T-helper 1 cell treated with Interleukin-12 subunit alpha and Interleukin-12 subunit beta and Interleukin-4 antibody, amounts not matched to agents 30 μg/mL and 1 μg/mL, for 36 hours (primary cell): Measurements from ENCODE around the gene SCARB1.

Experiments
- H3K27ac Mint-ChIP-seq: one replicate; pipeline ENCODE4 v1.8.0; 2021; ENCODE audit warnings: mild to moderate bottlenecking, mixed read lengths
- H3K27me3 Mint-ChIP-seq: one replicate; pipeline ENCODE4 v1.8.0; 2021; ENCODE audit warnings: low read depth, mixed read lengths
- H3K36me3 Mint-ChIP-seq: one replicate; pipeline ENCODE4 v1.8.0; 2021; ENCODE audit warnings: low read depth, mixed read lengths
- H3K4me1 Mint-ChIP-seq: one replicate; pipeline ENCODE4 v1.8.0; 2021; ENCODE audit warnings: low read depth, mixed read lengths
- H3K4me3 Mint-ChIP-seq: one replicate; pipeline ENCODE4 v1.8.0; 2021; ENCODE audit warnings: mild to moderate bottlenecking, moderate library complexity, mixed read lengths
- H3K9me3 Mint-ChIP-seq: one replicate; pipeline ENCODE4 v1.8.0; 2021; ENCODE audit warnings: mixed read lengths

Gene SCARB1

DNA sequence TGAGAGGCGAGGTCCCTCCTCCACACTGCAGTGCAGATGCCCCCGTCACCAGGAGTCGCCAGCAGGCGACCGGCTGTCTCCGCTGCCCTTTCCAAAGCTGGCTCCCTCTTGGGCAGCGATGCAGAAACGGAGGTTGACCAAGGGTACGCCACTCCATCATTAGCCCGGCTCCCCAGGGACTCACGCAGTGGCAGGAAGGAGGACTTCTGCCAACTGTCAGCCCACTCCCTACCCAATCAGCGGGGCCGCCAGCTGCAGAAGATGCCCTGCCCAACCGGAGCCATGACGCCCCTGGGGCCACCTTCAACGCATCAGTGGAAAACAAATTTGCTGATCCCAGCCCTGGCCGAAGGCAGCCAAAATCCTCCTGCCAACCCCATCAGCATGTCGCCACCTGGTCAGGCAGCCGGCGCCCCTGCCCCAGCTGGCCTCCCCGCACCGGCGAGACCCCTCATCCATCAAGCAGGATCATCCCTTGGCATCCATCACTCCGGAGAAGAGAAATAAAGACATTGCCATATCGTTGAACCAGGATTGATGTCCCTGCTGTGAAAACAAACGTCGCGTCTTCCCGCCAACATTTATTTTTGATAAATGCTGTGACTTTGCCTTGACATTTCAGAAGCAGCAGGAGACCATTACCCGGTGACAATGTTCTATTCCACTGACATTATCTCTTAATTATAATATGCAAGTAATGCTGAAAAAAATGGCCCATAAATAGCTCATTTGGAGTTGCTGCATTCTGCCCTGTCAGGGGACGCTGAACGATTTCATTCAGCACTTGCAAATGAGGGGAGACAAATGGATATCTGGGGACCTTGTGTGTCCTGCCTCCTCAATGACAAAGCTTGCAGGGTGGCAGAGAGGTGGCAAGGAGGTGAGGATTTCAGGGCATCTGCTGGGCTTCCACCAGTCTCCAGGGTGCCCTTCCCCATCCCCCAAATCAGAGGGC lies 105.1 kb downstream of the SCARB1 start:
- Mint-ChIP-seq H3K27me3 (peaks cover 4% of the 10 kb centered on the region), H3K9me3 (peaks cover 18% of the 10 kb centered on the region), H3K27ac (no peak overlapping the region), H3K4me1 (peaks cover 8% of the 10 kb centered on the region), H3K4me3 (no peak overlapping the region), H3K36me3 (no peaks in the 10 kb centered on the region)

DNA sequence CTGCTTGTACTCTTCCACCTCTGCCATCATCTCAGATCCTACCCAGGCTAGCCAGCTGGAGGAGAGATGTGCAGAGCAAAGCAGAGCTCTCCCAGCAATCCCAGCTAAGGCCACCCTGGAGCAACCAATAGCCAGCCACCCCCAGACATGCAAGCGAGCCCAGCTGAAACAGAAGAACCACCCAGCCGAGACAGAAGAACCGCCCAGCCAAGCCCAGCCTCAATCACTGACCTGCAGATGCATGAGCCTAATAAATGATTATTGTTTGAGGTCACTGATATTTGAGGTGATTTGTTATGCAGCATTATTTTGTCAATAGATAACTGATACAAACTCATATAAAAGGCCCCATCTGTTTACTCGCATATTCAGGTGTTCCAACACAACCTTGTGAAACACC lies 106.3 kb downstream of the SCARB1 start:
- Mint-ChIP-seq H3K27me3 (peaks cover under 1% of the 10 kb centered on the region), H3K4me1 (peaks cover 8% of the 10 kb centered on the region), H3K9me3 (peaks cover 19% of the 10 kb centered on the region), H3K4me3 (no peak overlapping the region), H3K36me3 (no peaks in the 10 kb centered on the region), H3K27ac (no peak overlapping the region)

DNA sequence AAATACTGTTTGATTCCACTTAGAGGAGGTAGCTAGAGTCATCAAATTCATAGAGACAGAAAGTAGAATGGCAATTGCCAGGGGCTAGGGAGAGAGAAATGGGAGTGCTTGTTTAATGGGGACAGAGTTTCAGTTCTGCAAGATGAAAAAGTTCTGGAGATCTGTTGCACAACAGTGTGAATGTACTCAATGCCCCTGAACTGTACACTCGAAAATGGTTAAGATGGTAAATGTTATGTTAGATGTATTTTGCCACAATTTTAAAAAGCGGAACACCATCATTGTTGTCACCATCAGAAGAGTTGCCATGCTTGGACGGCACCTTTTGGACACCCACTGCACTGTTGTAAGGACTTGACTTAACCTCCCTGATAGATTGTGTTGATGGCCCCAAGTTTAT lies 106.9 kb downstream of the SCARB1 start:
- Mint-ChIP-seq H3K27me3 (no peaks in the 10 kb centered on the region), H3K4me1 (peaks cover 5% of the 10 kb centered on the region), H3K36me3 (no peaks in the 10 kb centered on the region), H3K4me3 (no peak overlapping the region), H3K9me3 (peaks cover 19% of the 10 kb centered on the region), H3K27ac (no peak overlapping the region)

DNA sequence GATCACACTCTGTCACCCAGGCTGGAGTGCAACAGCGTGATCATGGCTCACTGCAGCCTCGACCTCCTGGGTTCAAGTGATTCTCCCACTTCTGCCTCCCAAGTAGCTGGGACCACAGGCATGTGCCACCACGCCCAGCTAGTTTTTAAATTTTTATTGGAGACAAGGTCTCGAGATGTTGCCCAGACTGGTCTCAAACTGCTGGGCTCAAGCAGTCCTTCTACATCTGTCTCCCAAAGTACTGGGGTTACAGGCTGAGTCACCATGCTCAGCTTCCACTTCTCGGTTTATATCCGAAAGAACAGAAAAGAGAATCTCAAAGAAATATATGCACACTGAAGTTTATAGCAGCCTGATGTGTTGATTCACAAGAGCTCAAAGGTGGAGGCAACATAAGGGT lies 107.5 kb downstream of the SCARB1 start:
- H3K4me3 Mint-ChIP-seq = no peak overlapping the region
- H3K4me1 Mint-ChIP-seq = peaks cover 3% of the 10 kb centered on the region
- H3K27me3 Mint-ChIP-seq = peaks cover 4% of the 10 kb centered on the region
- H3K27ac Mint-ChIP-seq = no peak overlapping the region
- peaks cover 19% of the 10 kb centered on the region for H3K9me3 Mint-ChIP-seq
- H3K36me3 Mint-ChIP-seq = no peaks in the 10 kb centered on the region

DNA sequence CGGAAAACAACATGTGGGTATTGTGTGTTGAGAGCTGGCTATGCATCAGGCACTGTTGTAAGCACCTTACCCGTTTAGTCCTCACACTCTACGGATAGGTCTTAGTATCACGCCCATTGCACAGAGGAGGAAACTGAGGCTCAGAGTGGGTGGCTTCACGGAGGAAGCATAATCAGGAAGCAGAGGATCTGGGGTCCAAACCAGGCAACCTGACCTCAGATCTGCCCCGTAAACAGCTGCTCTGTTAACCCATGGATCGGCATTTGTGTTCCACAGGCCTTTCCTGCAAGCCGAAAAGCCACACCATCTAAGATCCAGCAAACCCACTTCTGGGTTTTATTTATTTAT lies 107.9 kb downstream of the SCARB1 start:
- H3K4me1 Mint-ChIP-seq = peaks cover 3% of the 10 kb centered on the region
- no peak overlapping the region for H3K4me3 Mint-ChIP-seq
- no peak overlapping the region for H3K27ac Mint-ChIP-seq
- H3K9me3 Mint-ChIP-seq = peaks cover 19% of the 10 kb centered on the region
- peaks cover 8% of the 10 kb centered on the region for H3K27me3 Mint-ChIP-seq
- H3K36me3 Mint-ChIP-seq = no peaks in the 10 kb centered on the region

DNA sequence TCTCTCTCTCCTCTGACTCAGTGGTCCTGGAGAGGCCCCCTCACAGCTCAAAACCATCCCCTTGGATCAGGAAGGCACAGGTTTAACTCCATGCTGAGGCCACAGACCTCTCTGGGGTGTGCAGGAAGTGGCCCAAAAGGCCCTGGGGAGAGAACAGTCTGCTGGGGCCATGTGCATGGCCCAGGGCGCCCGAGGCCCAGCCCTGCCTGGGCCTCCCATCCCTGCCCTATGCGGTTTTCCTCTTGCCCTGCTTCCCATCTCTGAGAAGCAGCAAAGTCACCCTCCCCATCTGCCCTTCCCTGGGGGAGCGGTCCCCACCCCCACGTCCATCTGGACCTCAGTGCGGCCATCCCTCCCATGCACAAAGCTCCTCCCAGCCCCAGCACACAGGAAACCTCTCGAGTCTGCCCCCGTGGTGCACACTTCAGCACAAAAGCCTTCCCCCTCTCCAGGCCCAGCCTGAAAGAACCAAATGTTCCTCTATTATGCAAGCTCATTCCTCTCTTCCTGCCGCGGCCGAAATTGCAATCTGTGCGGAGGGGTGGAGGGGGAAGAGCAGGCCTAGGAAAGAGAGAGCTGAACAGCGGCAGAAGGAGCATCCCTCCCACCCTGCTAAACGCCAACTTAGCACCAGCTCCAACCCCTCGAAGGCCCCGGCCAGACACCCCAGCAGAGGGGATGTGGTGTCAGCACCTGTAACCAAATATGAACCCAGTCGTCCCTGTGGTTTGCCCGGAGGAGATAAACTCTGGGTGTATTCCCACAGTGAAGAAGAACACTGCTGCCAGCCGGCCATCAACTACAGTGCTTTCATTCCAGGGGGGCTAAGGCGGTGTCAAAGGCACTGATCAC lies 108.5 kb downstream of the SCARB1 start:
- Mint-ChIP-seq H3K27me3 (peaks cover 14% of the 10 kb centered on the region), H3K4me3 (no peak overlapping the region), H3K27ac (no peak overlapping the region), H3K9me3 (peaks cover 19% of the 10 kb centered on the region), H3K36me3 (no peaks in the 10 kb centered on the region), H3K4me1 (peaks cover 3% of the 10 kb centered on the region)

DNA sequence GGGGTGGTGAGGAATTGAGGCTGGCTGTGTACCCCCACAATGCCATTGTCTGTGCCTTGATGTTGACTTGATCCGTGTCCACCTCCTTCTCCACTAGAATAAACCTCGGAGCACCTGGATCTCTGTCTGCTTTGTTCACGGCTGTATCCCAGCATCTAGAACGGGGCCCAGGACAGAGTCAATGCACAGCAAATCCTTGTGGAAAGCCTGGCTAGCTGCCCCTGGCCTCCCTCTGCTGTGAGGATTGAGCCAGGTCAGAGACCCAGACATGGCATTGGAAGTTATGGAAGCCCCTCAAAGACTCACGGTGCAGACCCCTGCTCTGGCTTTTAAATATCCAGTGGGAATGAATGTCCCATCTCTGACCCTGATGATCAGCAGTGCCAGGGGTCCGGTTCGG lies 109.2 kb downstream of the SCARB1 start:
- H3K27ac Mint-ChIP-seq = no peak overlapping the region
- peaks cover 14% of the 10 kb centered on the region for H3K27me3 Mint-ChIP-seq
- no peak overlapping the region for H3K4me3 Mint-ChIP-seq
- peaks cover 3% of the 10 kb centered on the region for H3K4me1 Mint-ChIP-seq
- no peaks in the 10 kb centered on the region for H3K36me3 Mint-ChIP-seq
- H3K9me3 Mint-ChIP-seq = peaks cover 19% of the 10 kb centered on the region

DNA sequence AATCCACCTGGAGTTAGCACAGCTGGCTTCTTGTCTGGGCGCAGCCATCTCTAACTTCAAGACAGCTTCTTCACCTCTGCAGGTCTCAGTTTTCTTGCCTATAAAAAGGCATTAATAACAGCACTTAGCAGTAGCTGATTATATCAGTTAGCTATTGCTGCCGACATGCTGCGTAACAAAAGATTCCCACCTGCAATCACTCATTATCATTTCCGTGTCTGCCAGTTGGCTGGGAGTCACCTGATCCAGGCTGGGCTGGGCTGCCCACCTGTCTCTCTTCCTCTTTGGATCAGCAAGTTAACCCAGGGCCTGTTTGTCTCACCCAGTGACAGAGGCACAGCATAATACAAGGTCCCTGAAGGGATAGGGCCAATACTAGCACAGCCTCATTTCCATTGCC lies 109.7 kb downstream of the SCARB1 start:
- Mint-ChIP-seq H3K4me3 (no peak overlapping the region), H3K9me3 (peaks cover 19% of the 10 kb centered on the region), H3K36me3 (no peaks in the 10 kb centered on the region), H3K27ac (no peak overlapping the region), H3K4me1 (peaks cover 3% of the 10 kb centered on the region), H3K27me3 (peaks cover 14% of the 10 kb centered on the region)

DNA sequence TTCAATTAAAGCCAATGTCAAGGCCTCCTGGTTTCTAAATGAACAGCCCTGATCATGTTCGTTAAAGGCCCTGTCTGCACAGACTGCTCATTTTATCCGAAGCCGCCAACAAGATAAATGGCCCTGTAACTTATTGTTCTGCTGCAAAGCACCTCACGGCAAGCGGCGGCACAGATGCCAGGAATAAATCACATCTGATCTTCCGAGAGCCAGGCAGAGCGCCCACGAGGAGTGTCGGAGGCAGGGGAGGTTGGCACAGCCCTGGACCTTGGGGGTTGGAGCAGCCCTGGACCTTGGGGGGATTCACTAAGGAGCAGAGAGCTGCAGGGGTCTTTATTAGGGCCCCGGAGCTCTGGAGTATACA lies 110.5 kb downstream of the SCARB1 start:
- H3K4me1 Mint-ChIP-seq = peaks cover 3% of the 10 kb centered on the region
- peaks cover 19% of the 10 kb centered on the region for H3K9me3 Mint-ChIP-seq
- H3K4me3 Mint-ChIP-seq = no peak overlapping the region
- H3K27me3 Mint-ChIP-seq = peaks cover 14% of the 10 kb centered on the region
- no peak overlapping the region for H3K27ac Mint-ChIP-seq
- no peaks in the 10 kb centered on the region for H3K36me3 Mint-ChIP-seq

DNA sequence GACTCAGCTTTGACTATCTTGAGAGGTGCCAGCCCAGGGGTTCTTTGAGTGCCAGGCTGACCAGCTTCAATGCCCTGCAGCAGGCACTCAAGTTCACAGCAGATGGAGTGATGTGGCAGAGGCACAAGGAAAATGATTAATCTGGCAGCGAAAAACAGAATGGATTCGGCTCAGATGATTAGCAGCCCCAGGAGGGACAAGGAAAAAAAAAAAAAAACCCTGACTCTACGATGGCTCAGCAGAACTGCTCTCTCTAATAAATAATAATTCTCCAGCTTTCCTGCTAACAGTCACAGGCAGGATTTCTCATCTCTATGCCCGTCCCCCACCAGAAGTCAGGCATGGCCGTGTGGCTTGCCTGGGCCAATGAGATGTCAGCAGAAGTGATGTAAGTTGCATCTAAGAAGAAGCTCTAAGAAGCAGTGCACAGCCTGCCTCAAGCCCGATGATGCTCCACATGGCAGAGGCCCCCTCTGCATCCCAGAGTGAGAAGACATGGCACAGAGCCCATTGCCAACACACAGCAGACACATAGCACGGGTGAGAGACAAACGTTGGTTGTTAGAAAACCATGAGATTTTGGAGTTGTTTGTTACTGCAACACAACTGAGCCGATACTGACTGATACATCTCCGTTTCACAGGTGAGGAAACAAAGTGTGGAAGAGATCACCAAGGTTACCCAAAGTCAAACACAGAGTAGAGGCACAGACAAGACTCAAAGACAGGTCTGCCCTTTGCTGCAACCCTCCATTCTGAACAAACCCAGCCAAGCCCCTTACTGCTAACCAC lies 111.0 kb downstream of the SCARB1 start:
- Mint-ChIP-seq H3K4me1 (peaks cover 3% of the 10 kb centered on the region), H3K27ac (no peak overlapping the region), H3K4me3 (no peak overlapping the region), H3K9me3 (peaks cover 16% of the 10 kb centered on the region), H3K27me3 (peaks cover 14% of the 10 kb centered on the region), H3K36me3 (no peaks in the 10 kb centered on the region)

DNA sequence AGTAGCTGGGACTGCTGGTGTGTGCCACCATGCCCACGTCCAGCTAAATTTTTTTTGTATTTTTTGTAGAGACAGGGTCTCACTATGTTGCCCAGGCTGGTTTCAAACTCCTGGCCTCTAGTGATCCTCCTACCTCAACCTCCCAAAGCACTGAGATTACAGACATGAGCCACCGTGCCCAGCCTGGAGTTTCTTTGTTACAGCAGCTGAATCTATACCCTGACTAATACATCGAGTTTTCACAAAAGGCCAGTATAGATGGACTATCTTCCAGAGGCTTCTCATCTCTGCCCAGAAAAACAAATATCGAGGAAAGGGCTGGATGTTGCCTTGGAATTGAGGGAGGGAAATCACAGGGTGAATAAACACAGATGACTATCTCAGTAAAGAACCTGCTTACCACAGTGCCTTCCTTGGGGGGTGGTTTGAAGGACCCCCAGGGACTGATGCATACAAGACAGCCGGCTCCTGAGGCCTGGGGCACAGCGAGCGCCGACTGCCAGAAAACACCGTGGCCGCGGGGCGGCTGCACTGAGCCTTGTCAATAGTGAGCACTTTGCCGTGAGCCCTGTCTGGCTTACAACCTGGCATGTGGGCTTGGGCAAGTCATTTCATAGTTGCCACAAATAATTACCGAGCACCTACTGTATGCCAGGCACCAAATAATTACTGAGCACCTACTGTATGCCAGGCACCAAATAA lies 111.9 kb downstream of the SCARB1 start:
- Mint-ChIP-seq H3K27ac (no peak overlapping the region), H3K27me3 (peaks cover 14% of the 10 kb centered on the region), H3K9me3 (peaks cover 13% of the 10 kb centered on the region), H3K4me1 (peaks cover 3% of the 10 kb centered on the region), H3K4me3 (no peak overlapping the region), H3K36me3 (no peaks in the 10 kb centered on the region)

DNA sequence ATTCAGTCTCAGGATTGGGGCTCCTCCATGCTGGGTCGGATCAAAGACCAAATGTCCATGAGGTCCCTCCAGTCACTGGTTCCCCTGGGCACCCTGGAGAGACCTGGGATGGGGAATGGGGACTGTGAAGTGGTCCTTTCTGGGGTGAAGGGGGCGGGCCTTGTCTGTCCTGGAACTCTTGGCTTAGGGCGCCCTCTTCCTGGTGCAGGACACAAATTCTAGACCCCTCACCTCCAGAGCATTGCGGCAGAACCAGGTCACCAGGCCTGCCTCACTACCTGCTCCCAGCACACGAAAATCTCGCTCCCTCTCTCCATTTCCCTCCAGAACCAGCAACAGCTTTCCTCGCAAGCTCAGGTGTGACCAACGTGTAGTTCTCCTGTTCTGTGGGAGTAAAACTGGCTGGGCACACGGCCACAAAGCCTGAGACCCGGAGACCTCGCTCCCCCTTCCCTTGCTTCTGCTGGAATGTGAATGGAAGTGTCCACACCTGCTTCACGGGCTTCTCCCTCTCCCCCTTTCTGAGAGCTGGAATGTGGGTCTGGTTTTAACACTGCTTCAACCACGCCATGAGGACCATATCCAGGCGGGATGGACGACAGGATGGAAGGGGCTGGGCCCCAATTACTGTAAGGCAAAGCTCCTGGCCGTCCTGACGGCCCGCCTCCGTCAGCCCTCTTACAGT lies 112.7 kb downstream of the SCARB1 start:
- peaks cover 8% of the 10 kb centered on the region for H3K4me1 Mint-ChIP-seq
- peaks cover 7% of the 10 kb centered on the region for H3K9me3 Mint-ChIP-seq
- H3K27me3 Mint-ChIP-seq = peaks cover 21% of the 10 kb centered on the region
- H3K27ac Mint-ChIP-seq = no peak overlapping the region
- no peaks in the 10 kb centered on the region for H3K36me3 Mint-ChIP-seq
- H3K4me3 Mint-ChIP-seq = no peak overlapping the region

DNA sequence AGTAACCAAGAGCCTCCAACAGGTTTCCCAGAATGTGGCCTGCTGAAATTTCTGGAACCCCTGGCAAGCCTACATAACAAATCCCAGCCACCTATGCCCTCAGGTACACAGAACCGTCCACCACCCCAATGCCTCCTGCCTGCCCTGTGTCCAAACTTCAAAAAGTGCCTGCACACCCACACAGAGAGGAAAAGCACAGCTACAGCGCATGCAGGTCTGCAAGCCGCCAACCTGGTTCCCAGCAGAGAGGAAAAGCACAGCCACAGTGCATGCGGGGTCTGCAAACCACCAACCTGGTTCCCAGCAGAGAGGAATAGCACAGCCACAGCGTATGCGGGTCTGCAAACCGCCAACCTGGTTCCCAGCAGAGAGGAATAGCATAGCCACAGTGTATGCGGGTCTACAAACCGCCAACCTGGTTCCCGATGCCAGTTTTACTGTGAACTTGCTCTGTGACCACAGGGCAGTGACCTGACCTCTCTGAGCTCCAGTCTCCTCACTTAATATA lies 113.5 kb downstream of the SCARB1 start:
- peaks cover 27% of the 10 kb centered on the region for H3K27me3 Mint-ChIP-seq
- no peaks in the 10 kb centered on the region for H3K36me3 Mint-ChIP-seq
- H3K9me3 Mint-ChIP-seq = peaks cover 7% of the 10 kb centered on the region
- H3K27ac Mint-ChIP-seq = no peak overlapping the region
- H3K4me1 Mint-ChIP-seq = peaks cover 10% of the 10 kb centered on the region
- H3K4me3 Mint-ChIP-seq = no peak overlapping the region
